ENCODE results near the gene USP49.

USP49 gene

GRCh38 chr6:41757271-41757670 is 137.9 kb downstream of the USP49 start:
- DNase-seq (ENCODE audit: low read depth), result no peak

GRCh38 chr6:41756354-41756753 is 138.8 kb downstream of the USP49 start:
- DNase-seq (ENCODE audit: low read depth), result no peak

GRCh38 chr6:41755895-41756294 is 139.3 kb downstream of the USP49 start:
- no peak for DNase-seq (ENCODE audit: low read depth)

- no peak for DNase-seq (ENCODE audit: low read depth)
Measured at GRCh38 chr6:41750374-41750773, 144.8 kb downstream of the USP49 start.

GRCh38 chr6:41748542-41748941 is 146.6 kb downstream of the USP49 start:
- no peak for DNase-seq (ENCODE audit: low read depth)

- DNase-seq (ENCODE audit: low read depth), result no peak
Measured at GRCh38 chr6:41748102-41748477, 147.1 kb downstream of the USP49 start.

- DNase-seq (ENCODE audit: low read depth), result no peak
Measured at GRCh38 chr6:41747256-41748101, 147.7 kb downstream of the USP49 start, which contains the start of gene PGC. Gene PGC (minus strand): TSS chr6:41747397. CDS start chr6:41747334, 63 bp downstream.

GRCh38 chr6:41746107-41746506 is 149.1 kb downstream of the USP49 start:
- no peak for DNase-seq (ENCODE audit: low read depth)

- no peak for DNase-seq (ENCODE audit: low read depth)
Measured at GRCh38 chr6:41744236-41744787, 150.9 kb downstream of the USP49 start.

GRCh38 chr6:41743406-41744235 is 151.6 kb downstream of the USP49 start:
- no peak for DNase-seq (ENCODE audit: low read depth)

- DNase-seq (ENCODE audit: low read depth), result no peak
Measured at GRCh38 chr6:41741625-41742490, 153.3 kb downstream of the USP49 start.

GRCh38 chr6:41740366-41741162 is 154.6 kb downstream of the USP49 start:
- DNase-seq (ENCODE audit: low read depth), result no peak
